Measurements from ENCODE around the gene RAB11A.

Gene RAB11A

DNA sequence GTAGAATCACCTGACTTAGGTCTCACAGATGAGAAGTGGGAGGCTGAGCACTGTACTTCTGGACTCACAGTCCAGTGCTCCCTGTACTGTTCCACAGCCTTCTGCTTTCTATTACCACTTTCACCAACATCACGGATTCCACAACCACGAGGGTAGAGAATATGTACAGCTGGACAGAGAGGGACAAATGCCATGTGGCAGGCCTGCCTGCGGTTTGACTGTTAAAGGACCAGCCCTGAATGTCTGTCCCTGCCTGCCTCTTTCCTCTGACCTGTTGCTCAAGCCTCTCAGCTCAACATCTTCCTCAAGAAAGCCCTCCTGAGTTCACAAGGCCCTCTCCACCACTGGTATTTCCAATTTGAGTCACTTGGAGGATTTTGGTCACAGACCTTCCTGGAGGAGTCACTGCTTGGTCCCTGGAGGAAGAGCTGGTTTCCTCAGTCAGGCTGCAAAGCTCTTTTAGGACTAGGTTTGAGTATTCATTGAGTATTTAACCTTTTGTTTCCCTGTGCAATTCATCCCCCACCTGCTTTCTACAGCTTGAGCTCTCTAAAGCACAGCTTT is 49.1 kb downstream of the RAB11A start:
- no peak for FAIRE-seq

DNA sequence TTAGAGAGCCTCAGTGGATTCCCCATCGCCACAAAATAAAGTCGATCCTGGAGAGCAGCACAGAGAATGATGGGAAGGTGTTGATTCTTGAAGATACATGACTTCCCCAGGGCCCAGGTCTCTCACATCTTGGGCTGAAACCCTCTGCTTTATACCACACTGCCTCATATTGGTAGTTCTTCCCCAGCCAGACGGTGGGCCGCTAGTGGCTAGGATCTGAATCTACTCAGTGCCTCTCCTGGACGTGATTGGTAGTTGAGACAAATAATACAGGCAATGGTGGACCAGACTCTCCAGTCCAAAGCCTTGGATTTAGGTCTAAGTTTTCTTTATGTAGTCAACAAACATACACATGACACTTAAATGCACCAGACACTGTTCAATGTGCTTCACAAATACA is 49.7 kb downstream of the RAB11A start:
- no peak for FAIRE-seq

DNA sequence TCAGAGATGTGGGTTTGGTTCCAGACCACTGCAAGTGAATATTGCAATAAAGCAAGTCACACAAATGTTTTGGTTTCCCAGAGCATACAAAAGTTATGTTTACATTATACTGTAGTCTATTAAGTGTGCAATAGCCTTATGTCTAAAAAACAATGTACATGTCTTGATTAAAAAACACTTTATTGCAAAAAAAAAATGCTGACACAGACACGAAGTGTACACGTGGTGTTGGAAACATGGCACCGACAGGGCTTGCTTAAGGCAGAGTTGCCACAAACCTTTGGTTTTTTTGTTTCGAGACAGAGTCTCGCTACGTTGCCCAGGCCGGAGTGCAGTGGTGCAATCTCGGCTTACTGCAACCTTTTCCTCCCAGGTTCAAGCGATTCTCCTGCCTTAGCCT is 50.1 kb downstream of the RAB11A start:
- FAIRE-seq = no peak

DNA sequence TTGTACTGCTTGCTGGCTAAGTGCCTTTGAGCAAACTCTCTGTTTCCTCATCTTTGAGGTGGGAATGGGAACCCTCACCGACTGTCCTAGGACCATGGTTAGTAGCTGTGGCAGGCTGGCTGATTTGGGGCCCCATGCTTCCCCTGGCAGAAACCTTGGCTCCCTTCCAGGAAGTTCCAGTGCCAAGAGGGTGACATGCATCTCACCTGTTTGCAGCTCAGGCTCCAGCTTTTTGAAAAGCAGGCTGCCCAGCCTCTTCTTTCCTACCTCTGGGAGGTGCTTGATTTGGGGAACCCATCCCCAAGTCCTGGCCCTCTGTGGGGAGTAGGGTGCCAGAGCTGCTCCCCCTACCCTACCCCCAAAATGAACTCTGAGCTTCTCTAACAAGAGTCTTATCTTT is 50.8 kb downstream of the RAB11A start:
- no peak for FAIRE-seq

DNA sequence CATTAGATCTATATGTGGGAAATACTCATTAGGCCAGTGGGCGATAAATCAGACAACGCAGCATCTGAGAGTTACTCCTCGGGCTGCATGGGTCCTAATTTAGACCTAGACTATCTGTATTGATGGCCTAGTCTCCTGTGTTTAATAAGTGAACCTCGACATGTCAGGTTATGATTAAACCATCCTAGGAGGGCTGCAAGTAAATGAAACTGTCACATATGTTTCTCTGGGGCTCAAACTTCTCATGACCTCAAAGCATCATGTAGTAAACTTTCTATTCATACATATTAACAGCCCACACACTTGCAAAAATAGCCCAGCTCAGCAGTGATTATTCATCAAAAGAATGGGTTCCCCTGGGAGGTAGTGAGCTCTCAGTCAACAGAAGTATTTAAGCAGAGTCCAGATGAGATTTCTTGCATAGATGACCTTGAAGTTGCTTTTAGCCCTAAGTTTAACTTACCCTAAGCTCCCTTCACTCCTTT is 51.6 kb downstream of the RAB11A start:
- no peak for FAIRE-seq

DNA sequence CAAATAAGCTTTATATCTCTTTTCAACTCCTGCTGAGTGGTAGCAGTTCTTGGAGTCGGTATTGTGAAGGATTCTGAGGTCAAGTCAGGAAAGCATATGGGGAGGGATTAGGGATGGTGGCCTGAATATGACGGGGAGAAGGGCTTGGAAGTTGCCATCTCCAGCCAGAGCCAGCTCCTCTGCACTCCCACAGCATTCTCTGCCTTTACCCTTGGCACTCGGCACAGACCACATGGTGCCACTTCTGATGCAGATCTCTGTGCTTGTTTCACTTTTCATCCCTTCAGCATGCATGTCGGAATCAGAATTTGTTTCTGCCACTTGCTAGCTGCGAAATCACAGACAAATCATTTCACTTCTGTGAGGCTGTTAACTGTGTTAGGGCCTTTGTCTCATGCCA is 52.5 kb downstream of the RAB11A start:
- FAIRE-seq = no peak

DNA sequence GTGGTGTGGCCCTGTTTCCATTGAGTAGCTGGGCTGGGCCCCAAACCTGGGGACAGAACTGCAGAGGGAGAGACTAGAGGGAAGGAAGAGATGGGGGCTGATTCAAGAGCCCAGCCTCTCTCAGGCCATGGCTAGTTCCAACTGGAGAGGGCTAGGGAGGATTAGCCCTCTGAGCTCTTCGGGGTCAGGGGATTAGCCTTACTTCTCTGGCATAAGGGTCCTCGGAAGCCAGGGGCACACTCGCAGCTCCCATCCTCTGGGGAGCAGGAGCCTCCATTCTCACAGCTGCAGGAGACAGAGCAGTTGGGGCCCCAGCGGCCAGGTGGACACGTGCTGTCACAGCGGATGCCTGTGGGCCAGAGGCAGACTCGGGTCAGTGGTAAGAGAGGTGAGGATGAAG is 53.3 kb downstream of the RAB11A start:
- FAIRE-seq = no peak

DNA sequence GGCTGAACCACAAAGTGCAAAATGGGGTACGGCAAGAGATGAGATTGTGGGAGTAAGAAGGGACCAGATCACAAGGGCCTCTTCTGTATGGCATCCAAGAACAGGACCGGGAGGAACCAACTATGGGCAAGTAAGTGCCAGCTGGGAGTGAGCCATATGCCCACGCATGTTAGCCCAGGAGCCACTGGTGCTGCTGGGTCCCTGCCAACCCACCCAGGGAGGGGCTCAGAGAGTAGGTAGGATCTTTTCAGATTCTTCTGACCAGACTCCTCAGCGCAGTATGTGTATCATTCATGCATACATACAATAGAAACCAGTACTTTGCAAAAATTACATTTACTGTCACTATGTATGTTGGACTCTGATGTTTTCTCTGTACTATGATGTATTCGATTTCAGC is 54.0 kb downstream of the RAB11A start:
- no peak for FAIRE-seq

DNA sequence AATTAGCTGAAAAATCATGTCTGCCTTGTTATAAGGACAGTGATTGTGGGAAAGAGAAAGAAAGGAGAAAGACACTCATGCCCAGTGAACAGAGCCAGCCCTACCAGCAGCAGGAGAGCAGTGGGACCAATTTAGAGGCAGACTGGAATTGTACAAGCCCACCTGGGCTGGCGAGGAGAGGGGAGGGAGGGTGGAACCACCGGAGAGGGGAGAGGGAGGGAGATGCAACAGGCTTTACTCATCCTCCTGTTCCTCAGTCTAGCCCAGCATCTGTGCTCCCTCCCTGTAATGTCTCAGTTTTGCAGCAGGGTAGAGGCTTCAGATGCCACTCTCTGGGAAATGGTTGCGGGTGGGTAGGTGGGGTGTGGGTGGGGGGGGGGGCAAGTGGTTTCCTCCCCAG is 54.7 kb downstream of the RAB11A start:
- FAIRE-seq = no peak

DNA sequence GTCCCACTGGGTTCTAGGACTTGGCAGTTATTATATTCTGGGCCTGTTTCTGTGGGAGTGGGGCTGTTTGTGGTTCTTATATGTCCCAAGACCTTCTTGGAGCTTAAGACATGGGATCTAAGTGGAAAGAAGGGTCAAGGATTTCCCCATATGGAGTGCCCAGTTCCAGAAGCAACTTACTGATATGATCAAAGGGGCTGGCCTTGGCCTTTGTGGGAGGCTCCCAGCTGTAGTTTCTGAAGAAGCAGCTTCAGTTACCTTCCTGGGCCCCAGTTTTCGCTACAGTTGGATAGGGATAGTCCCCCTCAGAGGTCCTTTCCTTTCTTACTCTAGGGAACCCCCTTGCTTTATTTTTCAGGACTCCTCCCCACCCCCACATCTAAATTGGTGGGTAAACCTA is 56.0 kb downstream of the RAB11A start:
- no peak for FAIRE-seq

DNA sequence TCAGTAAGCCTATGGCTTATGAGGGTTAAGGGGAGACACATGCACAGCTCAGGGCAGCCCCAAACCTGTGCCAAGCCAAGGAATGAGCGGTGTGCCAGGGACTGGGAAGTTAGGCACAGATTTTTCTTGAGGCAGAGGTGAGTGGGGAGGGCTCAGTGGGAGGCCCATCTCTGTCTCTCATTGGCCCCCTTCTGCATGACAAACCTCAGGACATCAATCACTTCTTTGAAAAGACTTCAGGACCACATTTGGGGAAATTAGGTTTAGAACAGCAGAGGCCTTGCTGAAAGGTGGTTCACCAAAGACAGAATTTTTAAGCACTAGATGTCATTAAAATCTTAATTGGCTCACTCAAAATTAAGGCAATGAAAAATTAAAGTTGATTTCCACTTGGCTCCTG is 57.2 kb downstream of the RAB11A start:
- FAIRE-seq = no peak

DNA sequence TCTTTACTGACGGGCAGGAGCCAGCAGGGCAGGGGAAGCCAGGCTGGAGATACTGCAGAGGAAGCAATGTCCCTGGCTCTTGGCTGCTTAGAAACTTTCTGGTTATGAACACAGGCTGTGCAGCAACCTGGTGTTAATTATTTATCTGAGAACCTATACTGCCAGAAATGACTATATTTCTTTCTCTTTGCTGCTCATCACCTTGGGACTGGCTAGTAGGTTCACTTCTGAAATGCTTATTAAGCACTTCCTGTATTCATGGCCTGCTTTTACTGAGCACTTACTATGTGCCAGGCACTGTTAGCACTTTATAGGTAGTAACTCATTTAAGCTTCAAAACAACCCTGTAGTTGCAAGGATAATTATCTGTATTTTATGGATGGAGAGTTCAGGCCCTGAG is 57.6 kb downstream of the RAB11A start:
- FAIRE-seq = no peak

DNA sequence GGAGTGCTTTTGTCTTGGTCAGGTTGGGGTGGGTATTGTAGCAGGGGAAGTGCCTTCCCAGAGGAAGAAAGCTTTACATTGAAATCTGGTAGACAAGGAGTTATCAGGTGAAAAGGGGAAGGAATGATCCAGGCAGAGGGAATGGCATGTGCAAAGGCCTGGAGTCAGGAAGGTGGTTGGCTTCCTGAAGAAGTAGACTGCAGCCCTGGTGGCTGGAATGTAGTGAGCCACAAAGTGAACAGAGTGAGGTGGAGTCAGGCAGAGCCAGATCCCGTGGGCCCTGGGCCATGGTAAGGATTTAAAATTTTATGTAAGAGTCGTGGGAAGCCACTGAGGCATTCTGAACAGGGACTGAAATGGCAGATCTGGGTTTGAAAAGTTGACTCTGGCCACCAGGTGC is 58.3 kb downstream of the RAB11A start:
- FAIRE-seq = no peak

DNA sequence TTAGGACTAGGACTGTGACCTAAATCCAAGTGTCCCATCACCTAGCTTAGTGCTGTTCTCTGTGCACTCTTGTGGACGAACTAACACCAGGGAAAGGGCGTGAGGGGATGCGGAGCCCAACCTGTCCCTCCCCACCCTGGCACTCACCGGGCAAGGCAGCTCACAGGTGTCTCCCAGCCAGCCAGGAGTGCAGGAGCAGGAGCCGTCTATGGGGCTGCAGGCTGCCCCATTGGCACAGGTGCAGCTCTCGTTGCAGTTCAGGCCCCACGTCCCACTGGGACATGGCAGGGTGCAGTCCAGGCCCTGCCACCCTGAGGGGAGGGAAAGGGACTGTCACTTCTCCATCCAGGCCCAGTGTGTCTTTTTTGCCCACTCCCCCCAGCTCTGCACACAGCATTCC is 60.3 kb downstream of the RAB11A start:
- FAIRE-seq = no peak

DNA sequence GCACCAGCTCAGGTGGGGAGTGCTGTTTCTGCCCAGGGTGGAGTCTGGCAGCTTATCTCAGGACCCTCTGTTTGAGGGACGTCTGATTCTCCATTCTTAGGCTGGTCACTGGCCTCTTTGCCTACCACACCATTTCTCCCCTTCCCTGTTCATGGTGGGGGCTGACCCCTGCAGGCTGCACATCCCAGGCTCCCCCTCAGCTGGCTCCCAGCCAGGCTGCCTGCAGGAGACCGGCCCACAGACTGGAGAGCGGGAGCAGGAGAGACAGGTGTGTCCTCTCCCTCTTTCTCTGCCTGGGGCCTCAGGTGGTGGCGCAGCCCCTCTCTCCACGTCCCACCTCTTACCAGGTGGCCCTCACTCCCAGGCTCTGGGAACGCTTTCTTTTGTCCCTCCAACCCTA is 60.8 kb downstream of the RAB11A start:
- no peak for FAIRE-seq

DNA sequence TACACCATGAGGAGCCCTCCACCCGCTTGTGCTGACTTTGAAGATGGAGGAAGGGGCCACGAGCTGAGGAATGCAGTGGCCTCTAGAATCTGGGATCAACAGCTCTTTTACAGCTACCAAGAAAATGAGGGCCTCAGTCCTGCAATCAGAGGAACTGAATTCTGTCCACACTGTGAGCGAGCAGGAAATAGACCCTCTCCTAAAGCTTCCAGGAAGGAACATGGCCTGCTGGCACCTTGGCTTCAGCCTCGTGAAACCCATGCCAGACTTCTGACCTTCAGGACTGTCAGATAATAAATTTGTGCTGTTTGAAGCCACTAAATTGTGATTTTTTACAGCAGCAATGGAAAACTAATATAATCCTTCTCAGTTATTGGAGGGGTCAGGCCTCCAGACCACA is 61.9 kb downstream of the RAB11A start:
- FAIRE-seq = no peak

DNA sequence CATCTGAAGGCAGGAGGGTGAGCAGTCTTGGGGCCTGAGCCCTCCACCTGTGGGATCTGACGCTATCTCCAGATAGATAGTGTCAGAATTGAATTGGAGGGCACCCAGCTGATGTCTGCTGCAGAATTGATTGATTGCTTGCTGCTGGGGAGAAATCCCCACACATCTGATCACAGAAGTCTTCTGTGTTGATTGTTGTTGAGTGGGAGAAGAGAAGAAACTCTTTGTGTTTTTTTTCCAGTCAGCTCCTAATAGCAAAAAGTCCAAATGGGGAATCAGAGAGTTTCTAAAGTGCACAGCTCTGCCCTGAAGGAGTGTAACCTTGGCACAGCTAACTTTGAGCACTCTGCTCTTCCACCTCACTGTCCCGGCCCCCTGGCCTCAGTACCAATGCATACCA is 66.1 kb downstream of the RAB11A start:
- no peak for FAIRE-seq

DNA sequence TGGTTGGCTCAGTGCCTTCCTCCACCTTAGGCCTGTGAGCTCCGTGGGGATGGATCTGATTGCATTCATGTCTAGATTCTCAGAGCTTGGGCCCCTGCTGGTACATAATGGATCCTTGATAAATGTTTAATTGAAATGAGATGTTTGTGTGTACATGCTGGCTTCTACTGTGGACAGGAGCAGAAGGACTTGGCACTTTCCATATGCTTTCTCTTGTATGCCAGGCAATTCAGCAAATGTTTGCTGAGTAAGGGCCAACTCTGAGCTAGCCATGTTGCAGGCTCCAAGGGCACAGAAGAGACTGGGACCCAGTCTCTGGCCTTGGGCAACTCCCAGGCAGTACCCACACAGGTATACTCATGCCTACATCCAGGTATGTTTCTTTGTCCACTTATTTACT is 67.0 kb downstream of the RAB11A start:
- FAIRE-seq = no peak

DNA sequence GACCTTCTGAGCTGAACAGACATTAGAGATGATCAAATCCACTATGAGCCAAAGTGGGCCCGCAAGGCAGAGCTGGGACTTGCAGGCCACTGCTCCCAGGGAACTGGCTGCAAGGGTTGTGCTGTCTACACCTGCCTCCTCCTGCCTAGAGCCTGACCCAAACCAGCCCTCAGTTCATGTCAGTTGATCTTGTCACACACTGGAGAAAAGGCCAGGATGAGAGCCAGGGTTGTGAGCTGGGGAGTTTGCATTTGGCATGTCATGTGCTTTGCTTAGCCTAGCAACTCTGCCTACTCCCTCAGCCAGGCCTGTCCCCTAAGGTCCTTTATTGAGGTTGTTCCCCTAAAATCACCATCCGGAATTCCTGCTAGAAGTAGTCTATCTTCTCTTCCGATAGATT is 67.8 kb downstream of the RAB11A start:
- FAIRE-seq = no peak

DNA sequence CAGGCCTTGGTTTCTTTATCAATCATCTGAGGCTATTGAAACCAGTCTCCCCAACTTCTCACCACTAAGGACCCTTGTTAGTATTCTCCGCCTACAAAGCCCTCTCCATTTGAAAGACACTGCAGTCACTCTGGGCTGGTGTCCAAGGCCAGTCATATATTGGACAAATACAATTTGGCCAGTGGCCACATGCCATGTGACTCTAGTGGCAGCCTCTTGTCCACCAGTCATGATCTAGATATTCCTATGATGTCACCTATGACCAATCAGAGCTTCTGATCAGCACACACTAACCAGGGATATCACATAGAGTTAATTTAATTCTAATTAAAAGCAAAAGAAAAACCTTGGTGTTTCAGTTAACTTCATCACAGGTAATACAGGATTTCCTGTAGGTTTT is 68.2 kb downstream of the RAB11A start:
- no peak for FAIRE-seq

DNA sequence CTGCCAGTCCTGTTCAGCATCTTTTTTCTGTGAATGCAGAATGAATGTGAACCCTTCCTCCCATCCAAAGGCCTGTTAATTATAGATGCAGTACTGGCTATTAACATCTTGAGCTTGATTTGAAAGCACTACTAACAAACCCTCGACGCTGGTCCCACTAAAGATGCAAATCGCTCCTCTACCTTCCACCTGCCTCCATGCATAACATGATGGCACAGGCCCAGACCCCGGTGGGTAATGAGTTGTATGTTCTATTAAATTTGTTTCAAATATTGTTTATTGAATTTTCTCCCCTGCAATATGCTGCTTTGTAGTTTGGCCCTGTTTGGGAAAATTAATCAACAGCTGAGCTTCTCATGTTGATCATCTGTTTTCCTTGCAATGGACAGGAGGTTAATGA is 69.3 kb downstream of the RAB11A start:
- no peak for FAIRE-seq

DNA sequence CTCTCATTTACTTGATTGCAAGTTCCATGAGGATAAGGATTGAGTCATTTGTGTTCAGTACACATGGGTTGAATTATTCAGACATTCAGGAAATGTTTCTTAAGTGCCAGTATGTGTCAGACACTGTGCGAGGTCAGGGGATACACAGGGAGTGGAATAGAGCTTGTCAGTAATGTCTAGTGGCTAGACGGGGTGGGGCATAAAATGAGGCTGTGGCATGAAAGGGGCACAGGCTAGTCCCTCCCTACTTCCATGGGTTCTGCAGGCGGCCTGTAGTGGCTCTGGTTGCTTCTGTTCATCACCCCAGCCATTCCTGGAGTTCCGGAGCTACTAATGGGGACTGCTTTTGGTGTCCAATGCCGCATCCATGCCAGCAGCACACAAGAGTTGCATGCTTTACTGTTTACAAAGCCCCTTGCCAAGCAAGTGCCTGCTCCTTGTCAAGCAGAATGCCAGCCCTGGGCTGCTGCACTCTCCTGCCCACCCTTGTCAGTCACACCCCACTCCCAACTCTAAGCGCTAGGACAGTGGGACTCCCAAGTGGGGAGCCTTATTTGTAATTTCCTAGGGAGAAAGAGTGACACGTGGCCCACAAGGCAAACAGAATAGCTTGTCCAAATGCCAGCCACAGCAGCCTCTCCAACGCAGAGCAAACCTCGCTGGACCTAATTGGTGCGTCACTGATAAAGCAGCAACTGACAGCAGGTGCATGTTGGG is 70.8 kb downstream of the RAB11A start:
- no peak for FAIRE-seq

DNA sequence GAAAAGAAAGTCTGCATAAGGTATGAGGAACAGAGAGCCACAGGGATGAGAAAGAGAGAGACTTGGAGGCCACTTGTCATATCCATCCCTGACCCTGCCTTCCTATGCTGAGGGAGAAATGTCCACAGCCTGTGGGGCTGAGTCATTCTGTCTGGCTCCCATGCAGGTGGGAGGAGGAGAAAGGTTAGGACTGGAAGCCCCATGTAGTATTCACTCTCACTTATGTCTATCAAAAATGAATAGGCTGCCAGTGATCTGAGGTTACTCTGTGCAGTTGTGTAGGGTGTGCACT is 71.3 kb downstream of the RAB11A start:
- no peak for FAIRE-seq

Data from A204.1 (cell line).